NCI-H2196 (cell line): ENCODE data around the gene F5.

ENCODE experiments used
- DNase-seq: peaks from one replicate; lab custom pipeline; 2025; ENCODE audit not compliant: unreplicated experiment; lab: John Stamatoyannopoulos, UW

F5 gene

DNA sequence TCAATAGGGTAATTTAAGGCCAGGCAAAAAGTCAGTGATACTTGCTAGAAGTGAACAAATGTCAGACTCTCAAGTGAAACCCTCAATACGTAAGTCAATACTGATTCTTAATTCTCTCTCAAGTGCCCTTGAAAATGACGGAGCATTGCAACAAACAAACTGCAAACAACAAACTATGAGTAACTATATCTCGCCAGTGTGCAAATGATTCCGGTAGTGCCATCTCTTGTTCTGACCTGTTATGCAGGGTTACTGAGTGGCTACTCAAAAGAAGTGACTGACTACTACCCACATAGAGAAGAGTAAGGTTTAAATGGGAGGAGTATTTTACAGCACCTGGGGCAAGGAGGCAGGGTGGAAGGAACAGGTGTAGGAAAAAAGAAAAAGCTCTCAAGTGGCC lies 102.2 kb downstream of the F5 start:
- DNase-seq, result peak; percentile 37

DNA sequence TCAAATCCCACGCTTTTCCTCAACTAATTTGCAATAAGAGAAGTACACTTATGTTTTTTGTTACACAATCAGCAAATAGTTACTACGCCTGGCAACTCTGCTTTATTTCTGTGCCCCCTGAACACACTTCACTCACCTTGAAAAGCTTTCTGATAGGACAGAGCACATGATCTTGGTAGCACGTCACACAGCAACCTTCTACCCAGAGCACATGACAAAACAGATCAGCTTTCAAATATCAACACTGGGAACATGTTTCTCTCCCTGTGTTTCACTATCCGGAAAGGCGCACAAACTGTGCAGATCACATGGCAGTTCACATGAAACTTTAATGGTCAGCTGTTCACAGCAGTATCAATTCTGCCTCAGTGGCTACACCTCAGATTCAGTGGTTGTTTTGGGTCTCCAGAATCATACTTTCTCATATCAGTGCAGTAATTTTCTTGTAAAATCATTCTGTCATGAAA lies 102.7 kb downstream of the F5 start:
- peak; percentile 37 for DNase-seq

GRCh38 chr1:169479363-169480066 lies 106.8 kb downstream of the F5 start:
- no peak for DNase-seq

DNA sequence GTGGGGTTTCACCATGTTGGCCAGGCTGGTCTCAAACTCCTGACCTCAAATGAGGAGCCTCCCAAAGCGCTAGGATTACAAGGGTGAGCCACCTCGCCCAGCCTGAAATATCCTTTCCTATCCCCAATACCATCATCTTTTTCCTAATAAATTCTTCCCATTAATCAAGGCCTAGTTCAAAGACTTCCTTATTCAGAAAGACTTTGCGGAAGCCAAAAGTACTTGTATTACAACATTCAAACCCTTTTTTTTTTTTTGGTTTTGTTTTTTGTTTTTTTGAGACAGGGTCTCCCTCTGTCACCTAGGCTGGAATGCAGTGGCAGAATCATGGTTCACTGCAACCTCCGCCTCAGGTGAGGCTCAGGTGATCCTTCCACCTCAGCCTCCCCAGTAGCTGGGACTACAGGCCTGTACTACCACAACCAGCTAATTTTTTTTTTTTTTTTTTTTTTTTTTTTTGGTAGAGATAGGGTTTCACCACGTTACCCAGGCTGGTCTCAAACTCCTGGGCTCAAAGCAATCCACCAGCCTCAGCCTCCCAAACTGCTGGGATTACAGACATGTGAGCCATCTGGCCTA lies 108.1 kb downstream of the F5 start:
- no peak for DNase-seq

- no peak for DNase-seq
These were observed 110.4 kb downstream of the F5 start for GRCh38 chr1:169475806-169476387.

- no peak for DNase-seq
These were observed 111.8 kb downstream of the F5 start for GRCh38 chr1:169474302-169474995.

- no peak for DNase-seq
These were observed 112.9 kb downstream of the F5 start for GRCh38 chr1:169473347-169473746.

DNA sequence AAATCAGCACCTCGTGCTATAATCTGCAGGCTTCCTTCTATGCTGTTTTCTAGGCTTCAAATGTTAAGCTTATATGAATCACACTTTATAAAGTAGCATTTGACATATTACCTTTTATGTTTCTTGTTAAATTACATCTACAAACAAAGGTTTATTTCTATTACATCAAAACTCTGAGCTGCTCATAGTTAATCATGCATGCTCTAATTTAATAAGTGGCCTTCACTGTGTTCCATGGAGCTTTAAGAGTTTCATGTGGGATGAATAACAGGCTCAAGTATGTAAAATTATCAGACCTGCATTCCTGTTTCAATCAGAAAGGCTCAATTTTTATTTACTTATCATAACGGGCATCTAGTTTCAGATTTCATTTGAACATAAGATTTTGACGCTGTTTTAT lies 113.5 kb downstream of the F5 start:
- DNase-seq, result no peak

DNA sequence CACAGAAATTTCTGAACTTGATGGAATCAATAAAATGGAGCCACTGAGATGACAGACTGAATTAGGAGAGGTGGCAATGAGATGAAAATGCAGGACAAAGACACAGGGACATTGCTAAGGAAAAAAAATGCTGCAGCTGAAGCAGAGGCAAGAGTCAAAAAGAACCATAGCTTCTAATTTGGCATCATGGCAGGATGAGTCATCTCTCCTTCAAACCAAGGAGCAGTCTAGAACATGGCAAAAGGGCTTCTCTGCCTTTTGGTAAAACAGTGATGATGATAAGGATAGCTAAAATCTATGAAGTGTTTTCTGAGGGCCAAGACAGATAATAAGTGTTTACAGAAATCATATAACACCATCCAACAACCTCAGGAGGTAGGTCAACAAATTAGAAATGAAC lies 117.3 kb downstream of the F5 start:
- DNase-seq, result no peak

- peak; percentile 31 for DNase-seq
These were observed 119.7 kb downstream of the F5 start for GRCh38 chr1:169466259-169467230.

- no peak for DNase-seq
These were observed 121.0 kb downstream of the F5 start for GRCh38 chr1:169465281-169465680.
